Neutrophil (primary cell): Measurements from ENCODE around the gene ACTL8.

Experiments
- H3K27ac ChIP-seq: fragments of 200-600 bp; sonication (generic); 2 replicates; pipeline ENCODE4 v1.5.1; 2016; ENCODE audit warnings: mild to moderate bottlenecking, moderate library complexity
- H3K27me3 ChIP-seq: fragments of 200-600 bp; sonication (generic); 2 replicates; pipeline ENCODE4 v1.6.0; 2016; ENCODE audit warnings: mild to moderate bottlenecking
- H3K36me3 ChIP-seq: fragments of 200-600 bp; sonication (generic); 2 replicates; pipeline ENCODE4 v1.5.1; 2017
- H3K4me1 ChIP-seq, 2 experiments: fragments of 200-600 bp in 1 of 2; sonication (generic) in 1 of 2; 1 replicate in 1 of 2; 2 replicates in 1 of 2; pipeline versions ENCODE4 v1.5.1 to v1.6.1; 2013 to 2016; ENCODE audit warnings: low read depth in 1 of 2, low read length in 1 of 2, mild to moderate bottlenecking in 1 of 2, moderate library complexity in 1 of 2; ENCODE audit not compliant: control insufficient read depth in 1 of 2, insufficient read depth in 1 of 2
- H3K4me3 ChIP-seq, 2 experiments: fragments of 200-600 bp in 1 of 2; sonication (generic) in 1 of 2; 1 replicate in 1 of 2; 2 replicates in 1 of 2; pipeline ENCODE4 v1.5.1; 2013 to 2016; ENCODE audit warnings: low read depth in 1 of 2, low read length in 1 of 2, mild to moderate bottlenecking in 1 of 2, moderate library complexity in 1 of 2
- H3K9me3 ChIP-seq: fragments of 200-600 bp; sonication (generic); 2 replicates; pipeline ENCODE4 v1.5.1; 2016
- CTCF ChIP-seq: fragments of 200-600 bp; sonication (generic); IDR thresholded peaks from 2 replicates; pipeline ENCODE4 v1.5.1; 2016; ENCODE audit warnings: antibody characterized with exemption

Gene ACTL8

GRCh38 chr1:17805869-17806684, 50.9 kb downstream of the ACTL8 start:
- Histone ChIP-seq H3K36me3 (no peaks in the 10 kb centered on the region), H3K9me3 (no peaks in the 10 kb centered on the region), H3K4me1 (no peaks in the 10 kb centered on the region), H3K27ac (no peak overlapping the region), H3K4me3 (no peak overlapping the region), H3K27me3 (peaks cover 4% of the 10 kb centered on the region)
- TF ChIP-seq CTCF, result no peak

GRCh38 chr1:17808816-17809215, 53.7 kb downstream of the ACTL8 start:
- Histone ChIP-seq H3K27me3 (no peaks in the 10 kb centered on the region), H3K4me3 (no peak overlapping the region), H3K4me1 (no peaks in the 10 kb centered on the region), H3K36me3 (no peaks in the 10 kb centered on the region), H3K27ac (no peak overlapping the region), H3K9me3 (no peaks in the 10 kb centered on the region)
- TF ChIP-seq CTCF, result no peak

GRCh38 chr1:17810668-17811067, 55.5 kb downstream of the ACTL8 start:
- Histone ChIP-seq H3K9me3 (no peaks in the 10 kb centered on the region), H3K4me3 (no peak overlapping the region), H3K27ac (no peak overlapping the region), H3K4me1 (no peaks in the 10 kb centered on the region), H3K27me3 (peaks cover 8% of the 10 kb centered on the region), H3K36me3 (no peaks in the 10 kb centered on the region)
- no peak for TF ChIP-seq CTCF

GRCh38 chr1:17816511-17816910, 61.4 kb downstream of the ACTL8 start:
- Histone ChIP-seq H3K36me3 (no peaks in the 10 kb centered on the region), H3K4me3 (no peak overlapping the region), H3K27ac (no peak overlapping the region), H3K9me3 (no peaks in the 10 kb centered on the region), H3K27me3 (peaks cover 18% of the 10 kb centered on the region), H3K4me1 (no peaks in the 10 kb centered on the region)
- no peak for TF ChIP-seq CTCF

- TF ChIP-seq CTCF, result no peak
- Histone ChIP-seq H3K36me3 (no peaks in the 10 kb centered on the region), H3K4me1 (no peaks in the 10 kb centered on the region), H3K4me3 (no peak overlapping the region), H3K27me3 (peaks cover 16% of the 10 kb centered on the region), H3K27ac (no peak overlapping the region), H3K9me3 (no peaks in the 10 kb centered on the region)
Measured at GRCh38 chr1:17819129-17819802, 64.1 kb downstream of the ACTL8 start.
